ENCODE data around the gene KRT33B. TPM values are rescaled to one million over a fixed set of nuclear protein-coding genes. Genes with fewer than 3 reads are reported as not detected.

The KRT33B gene
- total RNA-seq = not detected in 2 replicates

DNA sequence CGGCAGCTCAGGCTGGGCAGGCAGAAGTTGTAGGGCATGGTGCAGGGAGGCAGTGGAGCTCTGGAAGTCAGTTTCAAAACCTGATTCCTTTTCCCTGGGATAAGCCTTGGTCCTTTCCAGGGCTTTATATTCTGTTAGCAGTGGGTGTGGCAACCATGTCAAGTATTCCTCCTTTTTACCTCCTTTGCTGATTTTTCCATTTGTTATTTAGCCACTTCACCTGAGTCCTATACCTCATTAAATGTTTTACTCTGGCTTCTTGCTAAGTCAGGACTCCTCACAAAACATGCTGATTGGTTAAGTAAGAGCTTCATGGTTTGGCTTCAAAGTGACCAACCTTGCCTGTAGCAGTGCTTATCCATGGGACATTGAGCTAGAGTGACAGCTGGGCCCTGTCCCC is at the start of gene KRT33B:
TSS of gene KRT33B (minus strand) at position 101 of the 400 bp plus-strand sequence. CDS start at position 38, 63 bp downstream.

GRCh38 chr17:41396996-41397660 is 27.5 kb upstream of the KRT33B start, which contains the start of gene KRT31:
TSS of gene KRT31 (minus strand) at chr17:41397608. CDS start at chr17:41397539, 69 bp downstream.

GRCh38 chr17:41381943-41382342 is 12.3 kb upstream of the KRT33B start, which contains the start of gene KRT34:
TSS of gene KRT34 (minus strand) at chr17:41382306. CDS start at chr17:41382246, 60 bp downstream.

GRCh38 chr17:41350381-41350878 is 19.2 kb downstream of the KRT33B start, which contains the start of gene KRT33A:
TSS of gene KRT33A (minus strand) at chr17:41350828. CDS start at chr17:41350767, 61 bp downstream.

GRCh38 chr17:41315204-41315794 is 54.3 kb downstream of the KRT33B start, which contains the start of gene KRTAP17-1:
TSS of gene KRTAP17-1 (minus strand) at chr17:41315710. CDS start at chr17:41315650, 60 bp downstream.

Other genes with a start within 250 kb of the KRT33B start
- not detected in 2 replicates for gene KRTAP4-12, start 245.6 kb downstream of the KRT33B start, total RNA-seq
- gene KRTAP4-6, start 229.3 kb downstream of the KRT33B start, total RNA-seq = not detected in 2 replicates
- gene KRTAP4-5, start 220.0 kb downstream of the KRT33B start, total RNA-seq = not detected in 2 replicates
- gene KRTAP4-4, start 209.1 kb downstream of the KRT33B start, total RNA-seq = not detected in 2 replicates
- gene KRTAP4-3, start 201.6 kb downstream of the KRT33B start, total RNA-seq = not detected in 2 replicates
- not detected in 2 replicates for gene KRTAP4-2, start 191.6 kb downstream of the KRT33B start, total RNA-seq
- gene KRTAP4-1, start 184.9 kb downstream of the KRT33B start, total RNA-seq = not detected in 2 replicates
- gene KRTAP9-1, start 179.9 kb downstream of the KRT33B start, total RNA-seq = not detected in 2 replicates
- gene KRTAP9-2, start 143.2 kb downstream of the KRT33B start, total RNA-seq = not detected in 2 replicates
- not detected in 2 replicates for gene KRTAP9-3, start 137.4 kb downstream of the KRT33B start, total RNA-seq
- gene KRTAP9-8, start 131.8 kb downstream of the KRT33B start, total RNA-seq = not detected in 2 replicates
- not detected in 2 replicates for gene KRTAP9-4, start 120.1 kb downstream of the KRT33B start, total RNA-seq
- gene KRTAP9-9, start 114.4 kb downstream of the KRT33B start, total RNA-seq = not detected in 2 replicates
- gene KRTAP9-6, start 104.4 kb downstream of the KRT33B start, total RNA-seq = not detected in 2 replicates
- gene KRTAP9-7, start 94.1 kb downstream of the KRT33B start, total RNA-seq = not detected in 2 replicates
- not detected in 2 replicates for gene KRTAP29-1, start 67.0 kb downstream of the KRT33B start, total RNA-seq
- not detected in 2 replicates for gene KRTAP16-1, start 60.5 kb downstream of the KRT33B start, total RNA-seq
- gene KRTAP17-1, start 54.1 kb downstream of the KRT33B start, total RNA-seq = not detected in 2 replicates
- gene KRT33A, start 19.0 kb downstream of the KRT33B start, total RNA-seq = not detected in 2 replicates
- gene KRT34, start 12.5 kb upstream of the KRT33B start, total RNA-seq = not detected in 2 replicates
- not detected in 2 replicates for gene KRT31, start 27.8 kb upstream of the KRT33B start, total RNA-seq
- gene KRT37, start 54.8 kb upstream of the KRT33B start, total RNA-seq = not detected in 2 replicates
- gene KRT38, start 71.2 kb upstream of the KRT33B start, total RNA-seq = not detected in 2 replicates
- 0.16 TPM in 1 of 2 replicates, not detected in the other for gene KRT32, start 97.6 kb upstream of the KRT33B start, total RNA-seq
- not detected in 2 replicates for gene KRT35, start 111.3 kb upstream of the KRT33B start, total RNA-seq
- gene KRT36, start 120.1 kb upstream of the KRT33B start, total RNA-seq = not detected in 2 replicates
- 0.17 TPM in 1 of 2 replicates, not detected in the other for gene KRT13, start 135.8 kb upstream of the KRT33B start, total RNA-seq
- 0.63 and 1.2 TPM in 2 replicates for gene KRT15, start 149.1 kb upstream of the KRT33B start, total RNA-seq
- 70.2 and 109 TPM in 2 replicates for gene KRT19, start 158.5 kb upstream of the KRT33B start, total RNA-seq
- gene KRT9, start 202.2 kb upstream of the KRT33B start, total RNA-seq = not detected in 2 replicates
- gene KRT14, start 217.1 kb upstream of the KRT33B start, total RNA-seq = 0.16 and 1.0 TPM in 2 replicates
- gene KRT16, start 243.0 kb upstream of the KRT33B start, total RNA-seq = 1.9 and 13.0 TPM in 2 replicates

All from bronchial smooth muscle cell (primary cell).